Measurements from ENCODE around the gene CFAP74.

CFAP74 gene

GRCh38 chr1:1880617-1881312 lies 122.8 kb downstream of the CFAP74 start:
- DNase-seq (ENCODE audit: low read depth in 1 of 2, low spot score in 1 of 2), result no peak

DNA sequence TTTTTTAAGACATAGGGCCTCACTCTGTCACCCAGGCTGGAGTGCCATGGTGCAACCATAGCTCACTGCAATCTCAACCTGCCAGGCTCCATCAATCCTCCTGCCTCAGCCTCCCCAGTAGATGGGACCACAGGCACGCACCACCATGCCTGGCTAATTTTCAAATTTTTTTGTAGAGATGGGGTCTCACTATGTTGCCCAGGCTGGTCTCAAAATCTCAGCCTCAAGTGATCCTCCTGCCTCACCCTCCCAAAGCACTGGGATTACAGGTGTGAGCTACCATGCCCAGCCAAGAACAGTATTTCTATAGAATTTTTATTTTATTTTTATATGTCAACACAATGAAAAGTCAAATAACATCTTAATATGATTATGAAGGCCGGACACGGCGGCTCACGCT lies 123.6 kb downstream of the CFAP74 start:
- DNase-seq (ENCODE audit: low read depth in 1 of 2, low spot score in 1 of 2), result no peak

GRCh38 chr1:1877865-1878436 lies 125.6 kb downstream of the CFAP74 start:
- no peak for DNase-seq (ENCODE audit: low read depth in 1 of 2, low spot score in 1 of 2)

GRCh38 chr1:1876335-1876930 lies 127.2 kb downstream of the CFAP74 start:
- DNase-seq (ENCODE audit: low read depth in 1 of 2, low spot score in 1 of 2), result no peak

DNA sequence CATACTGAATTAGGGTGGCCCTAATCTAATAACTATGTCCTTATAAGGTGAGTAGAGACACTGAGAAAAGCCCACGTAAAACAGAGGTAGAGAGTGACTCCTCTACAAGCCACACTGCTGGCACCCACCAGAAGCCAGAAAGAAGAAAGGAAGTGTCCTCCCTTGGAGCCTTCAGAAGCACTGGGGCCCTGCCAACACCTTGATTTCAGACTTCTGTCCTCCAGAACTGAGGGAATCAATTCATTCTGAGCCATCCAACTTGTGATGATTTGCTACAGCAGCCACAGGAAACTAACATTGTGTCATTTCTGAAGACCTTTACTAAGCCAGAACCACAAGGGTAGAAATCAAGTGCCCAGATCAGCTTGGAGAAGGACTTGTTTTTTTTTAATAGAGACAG lies 127.7 kb downstream of the CFAP74 start:
- DNase-seq (ENCODE audit: low read depth in 1 of 2, low spot score in 1 of 2), result no peak

DNA sequence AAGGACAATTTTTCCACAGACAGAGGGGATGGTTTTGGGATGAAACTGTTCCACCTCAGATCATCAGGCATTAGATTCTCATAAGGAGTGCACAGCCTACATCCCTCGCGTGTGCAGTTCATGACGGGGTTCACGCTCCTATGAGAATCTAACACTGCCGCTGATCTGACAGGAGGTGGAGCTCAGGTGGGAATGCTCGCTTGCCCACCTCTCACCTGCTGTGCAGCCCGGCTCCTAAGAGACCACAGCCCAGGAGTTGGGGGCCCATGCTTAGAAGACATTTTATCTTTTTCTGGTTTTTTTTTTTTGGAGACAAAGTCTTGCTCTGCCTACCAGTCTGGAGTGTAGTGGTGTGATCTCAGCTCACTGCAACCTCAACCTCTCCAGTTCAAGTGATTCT lies 128.7 kb downstream of the CFAP74 start:
- no peak for DNase-seq (ENCODE audit: low read depth in 1 of 2, low spot score in 1 of 2)

GRCh38 chr1:1873186-1873585 lies 130.4 kb downstream of the CFAP74 start:
- DNase-seq (ENCODE audit: low read depth in 1 of 2, low spot score in 1 of 2), result no peak

GRCh38 chr1:1872329-1872994 lies 131.1 kb downstream of the CFAP74 start:
- no peak for DNase-seq (ENCODE audit: low read depth in 1 of 2, low spot score in 1 of 2)

All from activated T-helper 1 cell treated with anti-CD3 and anti-CD28 coated beads, Interleukin-2, amount 50 U/mL, for 16 hours (primary cell).